HPDE6-E6E7 (cell line): ENCODE results near the gene PACSIN2.
A peak's percentile ranks its signal among the peaks of the same experiment; 100 is the strongest.
"Not testable (repeated sequence)": the region's sequence is repeated elsewhere in the genome, so short reads cannot be mapped to it uniquely, and the experiment has no call there.

Experiments
- DNase-seq: peaks from one replicate; pipeline ENCODE4 v3.0.0; 2011; ENCODE audit warnings: missing footprints; ENCODE audit errors: extremely low spot score

The PACSIN2 gene

GRCh38 chr22:43012390-43012789 is 2.6 kb downstream of the PACSIN2 start:
- DNase-seq, result no peak

- DNase-seq, result no peak
Observed at GRCh38 chr22:43011079-43011478, 3.9 kb downstream of the PACSIN2 start.

GRCh38 chr22:43009444-43009843 is 5.5 kb downstream of the PACSIN2 start:
- no peak for DNase-seq

GRCh38 chr22:43008921-43009320 is 6.0 kb downstream of the PACSIN2 start:
- no peak for DNase-seq

- no peak for DNase-seq
Observed at GRCh38 chr22:43008509-43008908, 6.4 kb downstream of the PACSIN2 start.

- DNase-seq, result no peak
Observed at GRCh38 chr22:43007519-43008102, 7.3 kb downstream of the PACSIN2 start.

GRCh38 chr22:43006753-43007152 is 8.2 kb downstream of the PACSIN2 start:
- DNase-seq, result no peak

- DNase-seq, result no peak
Observed at GRCh38 chr22:43006016-43006505, 8.9 kb downstream of the PACSIN2 start.

- no peak for DNase-seq
Observed at GRCh38 chr22:43005106-43005505, 9.8 kb downstream of the PACSIN2 start.

GRCh38 chr22:43004362-43005035 is 10.4 kb downstream of the PACSIN2 start:
- DNase-seq, result no peak

- no peak for DNase-seq
Observed at GRCh38 chr22:43002202-43002586, 12.8 kb downstream of the PACSIN2 start.

GRCh38 chr22:43001271-43002201 is 13.4 kb downstream of the PACSIN2 start:
- no peak for DNase-seq

GRCh38 chr22:43000441-43001175 is 14.3 kb downstream of the PACSIN2 start:
- DNase-seq, result no peak

GRCh38 chr22:42997582-42998090 is 17.3 kb downstream of the PACSIN2 start:
- DNase-seq, result no peak

- no peak for DNase-seq
Observed at GRCh38 chr22:42996646-42997365, 18.1 kb downstream of the PACSIN2 start.

GRCh38 chr22:42995654-42996053 is 19.3 kb downstream of the PACSIN2 start:
- DNase-seq, result not testable (repeated sequence)

GRCh38 chr22:42994917-42995562 is 19.9 kb downstream of the PACSIN2 start:
- DNase-seq, result peak; percentile 63

- no peak for DNase-seq
Observed at GRCh38 chr22:42994276-42994916, 20.6 kb downstream of the PACSIN2 start.

- DNase-seq, result no peak
Observed at GRCh38 chr22:42993651-42994275, 21.2 kb downstream of the PACSIN2 start.
